ENCODE results near the gene SPRTN.

GRCh38 chr1:231324660-231325059 is 13.4 kb upstream of the SPRTN start:
- TF ChIP-seq POLR2A (IDR thresholded peaks at IDR 0.05; ENCODE audit: low read depth, low read length) = no peak
- no peak for TF ChIP-seq FOS (IDR thresholded peaks at IDR 0.05; ENCODE audit: borderline replicate concordance, insufficient read depth, low read length)
- no peak for TF ChIP-seq CTCF (IDR thresholded peaks at IDR 0.05; ENCODE audit: extremely low read depth in 1 of 2, insufficient read depth in 1 of 2, low read depth in 1 of 2, low read length in 2 of 2)
- TF ChIP-seq JUN (IDR thresholded peaks at IDR 0.05; ENCODE audit: borderline replicate concordance, insufficient read depth, insufficient read length, low read depth) = no peak
- TF ChIP-seq MAX (IDR thresholded peaks at IDR 0.05; ENCODE audit: insufficient read depth, insufficient read length) = no peak
- TF ChIP-seq GATA2 (IDR thresholded peaks at IDR 0.05; ENCODE audit: insufficient read depth, insufficient read length, low read depth, low read length) = no peak
